ENCODE results near the gene PITPNB.

The PITPNB gene

DNA sequence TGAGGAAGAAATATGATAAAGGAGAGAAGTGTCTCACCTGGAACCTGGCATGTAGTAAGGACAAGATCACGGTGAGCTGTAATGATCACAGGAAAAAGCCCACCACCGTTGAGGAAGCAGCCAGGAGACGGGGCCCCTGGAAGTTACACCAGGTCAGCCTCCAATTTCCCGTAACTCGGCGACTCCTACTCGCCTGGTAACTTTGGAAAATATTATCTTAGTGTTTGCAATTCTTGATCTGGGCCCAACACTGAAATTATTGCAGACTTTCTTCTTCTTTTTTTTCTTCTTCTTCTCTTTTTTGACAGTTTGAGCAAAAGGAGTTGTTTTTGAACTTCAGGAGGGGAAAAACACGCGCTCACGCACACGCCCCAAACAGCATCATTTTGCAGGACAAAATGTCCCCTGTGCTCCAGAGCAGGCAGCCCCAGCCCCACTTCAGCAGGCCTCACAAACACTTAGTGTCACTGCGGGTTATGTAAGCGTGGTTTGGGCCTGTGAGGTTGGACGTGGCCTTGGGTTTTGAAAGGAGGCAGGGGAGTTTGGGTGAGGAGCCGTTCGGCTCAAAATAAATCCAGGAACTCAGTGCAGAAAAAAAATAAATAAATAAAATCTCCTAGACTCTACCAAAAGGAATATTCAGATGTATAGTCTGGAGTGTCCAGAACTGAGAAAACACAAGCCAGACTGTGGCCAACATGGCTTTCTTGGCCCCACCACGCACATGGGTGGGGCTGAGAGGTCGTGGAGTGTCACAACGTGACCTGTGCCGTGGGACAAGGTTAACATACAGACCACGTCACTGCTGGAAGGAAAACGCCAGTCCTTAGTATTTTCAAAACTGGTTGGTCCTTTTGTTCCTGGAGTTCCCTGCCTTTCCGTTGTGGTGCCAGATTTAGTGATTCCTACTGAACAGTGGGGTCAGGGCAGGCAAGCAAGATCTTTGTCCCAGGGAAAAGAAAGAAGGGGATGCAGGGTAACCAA, 91.2 kb downstream of the PITPNB start:
- DNase-seq, result no peak

DNA sequence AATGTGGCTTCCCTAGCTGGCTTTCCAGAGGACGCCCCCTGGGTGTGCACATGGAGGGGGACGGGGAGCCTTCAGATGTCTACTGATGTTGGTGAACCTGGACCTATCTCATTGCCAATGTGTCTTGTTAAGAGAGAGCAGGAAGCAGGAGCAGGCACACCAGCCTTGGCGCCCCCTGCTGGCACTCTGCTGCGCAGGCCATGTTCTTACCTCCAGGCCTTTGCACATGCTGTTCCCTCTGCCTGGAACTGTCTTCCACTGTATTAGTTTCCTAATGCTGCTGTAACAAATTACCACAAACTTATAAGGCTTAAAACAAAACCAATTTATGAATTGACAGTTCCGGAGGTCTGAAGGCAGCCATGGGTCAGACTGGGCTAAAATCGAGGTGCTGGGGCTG, 93.9 kb downstream of the PITPNB start:
- peak in 1 of 2 donors; percentile 47 for DNase-seq

DNA sequence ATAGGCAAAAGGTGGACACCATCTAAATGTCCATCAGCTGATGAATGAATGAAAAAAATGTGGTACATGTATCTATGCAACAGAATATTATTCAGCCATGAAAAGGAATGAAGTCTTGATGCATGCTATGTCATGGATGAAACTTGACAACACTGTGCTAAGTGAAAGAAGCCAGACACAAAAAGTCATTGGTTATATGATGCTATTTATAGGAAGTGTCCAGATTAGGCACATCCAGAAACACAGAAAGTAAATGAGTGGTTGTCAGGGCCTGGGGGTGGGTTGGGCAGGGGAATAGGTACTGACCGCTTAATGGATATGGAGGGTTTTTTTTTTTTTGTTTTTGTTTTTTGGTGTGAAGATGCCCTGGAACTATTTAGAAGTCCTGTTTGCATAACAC, 95.8 kb downstream of the PITPNB start:
- DNase-seq, result no peak

DNA sequence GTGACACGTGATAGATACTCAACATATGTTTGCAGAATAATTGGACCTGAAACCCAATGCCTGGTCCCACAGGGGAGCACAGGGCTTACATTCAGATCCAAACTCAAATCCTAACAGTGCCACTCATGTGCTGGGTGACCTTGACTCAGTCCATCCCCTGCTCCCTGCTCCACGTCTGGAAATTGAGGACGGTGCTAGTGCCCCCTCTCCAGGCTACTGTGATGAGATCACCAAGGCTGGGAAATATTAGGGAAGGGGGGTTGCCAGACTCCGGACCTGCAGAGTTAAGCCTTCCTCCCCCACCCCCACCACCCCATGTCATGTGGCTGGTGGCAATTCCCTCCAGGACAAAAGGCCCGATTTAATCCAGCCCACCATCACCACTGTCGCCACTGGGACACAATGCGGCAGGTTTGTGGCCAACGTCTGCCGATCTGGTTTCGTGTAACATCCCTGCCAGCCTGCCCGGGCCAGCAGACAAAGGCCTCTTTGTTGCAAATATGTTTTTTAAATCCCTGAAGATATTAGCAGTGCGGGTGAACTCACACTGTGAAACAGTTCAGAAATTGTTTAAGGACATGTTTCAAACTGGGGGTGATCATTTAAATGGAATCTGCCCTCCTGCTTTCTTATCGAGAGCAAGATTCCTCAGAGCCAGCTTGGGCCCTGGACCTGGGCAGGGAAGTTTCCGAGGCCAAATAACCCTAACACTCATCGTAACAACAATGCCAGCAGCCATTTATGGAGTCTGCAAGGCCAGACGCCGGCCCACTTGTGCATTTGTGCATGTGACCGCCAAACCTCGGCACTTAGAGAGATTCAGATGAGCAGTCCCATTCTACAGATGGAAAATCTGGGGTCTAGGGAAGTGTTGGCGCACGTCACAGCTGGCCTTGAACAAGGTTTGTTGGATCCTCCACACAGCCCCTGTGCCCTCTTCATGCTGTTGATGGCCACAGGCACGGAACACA, 97.9 kb downstream of the PITPNB start:
- no peak for DNase-seq

DNA sequence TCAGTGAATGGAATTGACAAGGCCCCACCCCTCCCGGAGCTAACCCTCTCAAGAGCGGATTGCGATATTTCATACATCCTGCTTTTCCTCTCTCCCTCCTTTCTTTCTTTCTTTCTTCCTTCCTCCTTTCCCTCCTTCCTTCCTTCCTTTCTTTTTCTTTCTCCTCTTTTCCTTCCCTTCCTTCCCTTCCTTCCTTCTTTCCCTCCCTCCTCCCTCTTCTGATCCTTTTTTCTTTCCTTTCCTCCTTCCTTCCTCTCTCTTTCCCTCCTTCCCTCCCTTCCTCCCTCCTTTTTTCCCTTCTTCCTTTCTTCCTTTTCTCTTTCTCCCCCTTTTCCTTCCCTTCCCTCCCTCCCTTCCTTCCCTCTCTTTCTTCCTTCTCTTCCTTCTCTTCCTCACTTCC, 102.5 kb downstream of the PITPNB start:
- no peak for DNase-seq

DNA sequence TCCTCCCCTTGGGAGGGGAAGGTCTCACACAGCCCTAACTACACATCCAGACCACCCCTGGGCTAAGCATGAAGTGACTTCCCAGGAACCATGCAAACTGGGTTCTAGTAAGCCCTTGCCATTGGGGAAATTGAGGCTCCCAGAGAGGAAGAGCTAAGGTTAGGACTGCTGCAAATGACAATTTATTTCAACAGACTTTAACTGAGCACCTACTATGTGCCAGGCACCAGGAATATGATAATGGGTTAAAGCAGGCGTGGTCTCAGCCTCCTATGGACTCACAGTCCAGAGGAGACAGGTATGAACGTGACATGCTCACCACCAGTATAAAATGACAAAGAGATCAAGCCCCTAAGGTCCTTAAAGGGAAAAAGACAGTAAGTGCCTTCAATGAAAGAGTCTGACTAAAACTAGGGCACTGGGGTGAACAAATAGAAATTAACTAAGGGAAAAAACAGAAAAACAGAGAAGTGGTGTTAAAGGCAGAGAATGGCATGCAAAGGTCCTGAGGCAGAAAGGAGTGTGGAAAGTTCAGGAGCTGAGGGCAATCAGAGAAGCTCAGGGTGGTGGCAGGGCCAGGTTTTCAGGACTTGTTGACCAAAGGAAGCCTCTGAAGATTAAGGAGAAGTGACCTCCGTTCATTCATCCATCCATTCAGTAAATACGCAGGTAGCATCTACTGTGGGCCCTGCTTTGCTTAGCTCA, 103.1 kb downstream of the PITPNB start:
- no peak for DNase-seq

DNA sequence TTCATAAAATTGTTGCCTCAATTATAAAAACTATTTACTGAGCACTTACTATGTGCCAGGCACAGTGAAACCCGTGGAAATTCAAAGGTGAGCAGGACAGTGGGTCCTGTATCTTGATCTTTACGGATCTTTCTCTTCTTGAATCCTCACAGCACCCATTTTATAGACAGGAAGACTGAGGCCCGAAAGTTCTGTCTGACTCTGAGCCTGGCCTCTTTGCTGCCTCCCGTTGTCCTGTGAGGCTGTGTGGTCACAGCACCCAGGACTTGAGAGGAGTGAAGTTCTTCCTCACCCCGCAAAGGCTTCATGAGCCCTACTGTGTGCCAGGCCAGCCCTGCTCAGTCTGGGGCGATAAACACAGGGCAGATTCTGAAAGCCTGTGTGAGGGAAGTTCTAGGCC, 104.1 kb downstream of the PITPNB start:
- DNase-seq, result no peak

DNA sequence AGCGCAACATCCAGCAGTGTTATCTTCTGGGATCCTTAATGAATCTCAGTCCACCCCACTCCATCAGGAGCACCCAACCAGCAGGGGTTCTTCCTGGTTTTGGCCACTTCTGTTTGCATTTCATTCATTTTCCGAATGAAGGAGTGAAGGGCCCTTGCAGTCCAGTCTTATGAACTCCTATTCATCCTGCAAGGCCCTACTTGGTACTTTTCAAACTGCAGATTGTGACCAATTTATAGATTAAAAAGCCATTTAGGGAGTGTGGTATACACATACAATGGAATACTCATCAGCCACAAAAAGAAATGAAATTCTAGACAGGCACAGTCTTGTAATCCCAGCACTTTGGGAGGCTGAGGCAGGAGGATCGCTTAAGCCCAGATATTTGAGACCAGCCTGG, 107.3 kb downstream of the PITPNB start:
- no peak for DNase-seq

DNA sequence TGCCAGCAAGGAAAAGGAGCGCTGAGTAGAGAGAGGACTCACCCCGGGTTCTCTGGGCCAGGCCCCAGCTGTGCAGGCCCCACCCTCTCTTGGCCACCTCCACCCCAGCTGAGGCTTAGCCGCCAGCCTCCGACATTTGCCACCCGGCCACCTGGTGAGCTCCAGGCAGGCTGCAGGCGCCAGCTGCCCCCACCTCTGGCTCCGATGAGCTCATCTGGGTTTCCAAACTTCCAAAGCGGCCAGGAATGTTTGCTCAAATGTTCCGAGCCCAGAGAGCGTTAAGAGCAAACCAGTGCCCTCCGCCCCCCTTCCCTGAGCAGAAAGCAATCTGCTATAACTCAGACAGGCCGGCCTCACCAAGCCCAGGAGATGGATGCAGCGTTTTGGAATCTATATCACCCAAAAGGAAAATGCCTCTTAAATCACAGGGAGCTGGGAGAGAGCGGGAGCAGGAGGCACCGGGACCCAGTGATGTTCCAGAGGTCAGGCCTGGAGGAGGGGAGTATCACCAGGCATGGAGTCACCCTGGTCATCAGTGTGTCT, 108.4 kb downstream of the PITPNB start:
- DNase-seq, result no peak

DNA sequence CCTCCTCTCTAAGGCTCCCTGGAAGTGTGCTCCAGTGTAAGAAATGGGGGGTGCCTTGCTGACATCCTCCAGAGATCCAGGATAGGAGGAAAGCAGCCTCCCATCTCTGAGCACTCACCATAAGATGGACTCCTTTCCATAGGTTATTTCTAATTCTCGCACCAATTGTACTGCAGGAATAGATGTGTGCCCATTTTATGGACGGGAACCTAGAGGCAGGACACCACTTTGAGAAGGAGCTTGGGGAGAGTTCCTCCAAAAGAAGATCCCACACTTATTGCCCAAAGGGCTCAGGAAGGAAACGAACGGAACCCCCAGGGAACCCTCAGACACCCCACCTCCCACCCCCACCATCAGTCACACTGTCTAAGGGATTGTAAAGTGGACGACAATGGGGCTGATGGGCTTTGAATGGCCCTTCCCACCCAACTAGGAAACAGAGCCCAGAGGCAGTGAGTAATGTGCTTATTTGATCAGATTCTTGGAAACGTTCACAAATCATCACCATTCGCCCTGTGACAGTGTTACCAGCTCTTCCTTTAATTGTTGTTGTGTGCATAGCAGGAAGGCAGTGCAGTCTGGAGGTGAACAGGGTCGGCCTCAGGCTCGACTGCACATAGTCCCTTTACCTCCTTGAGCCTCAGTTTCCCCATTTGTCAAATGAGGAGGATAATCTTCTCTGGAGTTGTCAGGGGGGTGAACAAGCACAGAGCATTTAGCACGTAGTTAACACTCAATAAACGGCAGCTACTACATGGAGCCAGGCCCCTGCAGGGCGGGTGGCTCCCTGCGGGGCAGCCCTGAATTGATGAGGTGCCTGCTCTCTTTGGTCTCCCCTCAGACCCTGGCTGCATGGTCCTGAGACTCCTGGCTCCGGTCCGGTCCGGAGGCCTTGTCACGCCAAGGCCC, 109.1 kb downstream of the PITPNB start:
- no peak for DNase-seq

DNA sequence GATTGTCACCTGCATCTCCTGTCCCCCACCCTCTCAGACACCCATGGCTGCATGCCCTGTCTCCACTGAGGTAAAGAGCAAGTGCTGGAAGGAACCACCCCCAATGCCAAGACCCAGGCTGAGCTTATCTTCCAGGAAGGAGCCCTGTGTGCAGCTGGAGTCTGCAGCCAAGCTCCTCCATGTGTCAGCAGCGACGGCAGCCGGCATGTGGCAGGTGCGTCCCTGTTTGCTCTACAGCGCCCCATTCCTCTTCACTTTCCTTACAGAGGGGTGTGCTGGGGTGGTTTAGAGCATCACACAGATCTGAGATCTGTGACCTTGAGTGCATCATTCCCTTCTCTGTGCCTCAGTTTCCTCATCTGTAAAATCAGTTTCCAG, 109.8 kb downstream of the PITPNB start:
- no peak for DNase-seq

DNA sequence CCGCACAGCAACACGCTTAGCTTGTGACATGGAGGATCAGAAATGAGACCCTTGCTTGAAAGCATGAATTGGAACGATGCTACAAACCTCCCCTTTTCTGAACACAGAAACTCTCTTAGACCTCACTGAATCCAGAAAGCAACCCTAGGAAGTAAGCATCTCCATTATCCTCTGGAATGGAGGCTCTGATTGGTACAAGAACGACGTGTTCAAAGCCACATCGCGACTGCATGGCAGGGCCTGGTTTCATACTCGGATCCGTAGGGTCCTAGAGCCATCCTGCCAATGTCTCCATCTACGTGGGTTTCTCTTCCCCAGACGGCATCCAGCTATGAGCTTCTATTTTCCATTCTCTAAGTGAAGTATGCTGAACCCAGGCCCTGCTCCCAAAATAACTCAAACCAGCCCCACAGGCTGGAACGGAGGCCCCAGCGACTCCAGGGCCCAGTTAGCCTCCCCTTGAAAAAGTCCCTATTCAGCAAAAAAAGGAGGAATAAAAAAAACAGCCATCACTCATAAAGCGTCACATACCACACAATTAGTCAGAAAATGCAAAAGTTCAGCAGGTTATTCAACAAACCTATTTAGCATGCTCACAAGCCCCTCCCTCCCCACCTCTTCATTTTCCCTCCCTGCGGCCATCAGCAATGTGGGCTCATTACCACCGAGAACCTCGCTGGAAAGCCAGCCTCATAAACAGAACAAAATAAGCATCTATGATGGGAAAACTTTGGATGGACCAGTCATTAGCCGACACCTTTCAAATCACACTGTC, 110.4 kb downstream of the PITPNB start:
- no peak for DNase-seq

DNA sequence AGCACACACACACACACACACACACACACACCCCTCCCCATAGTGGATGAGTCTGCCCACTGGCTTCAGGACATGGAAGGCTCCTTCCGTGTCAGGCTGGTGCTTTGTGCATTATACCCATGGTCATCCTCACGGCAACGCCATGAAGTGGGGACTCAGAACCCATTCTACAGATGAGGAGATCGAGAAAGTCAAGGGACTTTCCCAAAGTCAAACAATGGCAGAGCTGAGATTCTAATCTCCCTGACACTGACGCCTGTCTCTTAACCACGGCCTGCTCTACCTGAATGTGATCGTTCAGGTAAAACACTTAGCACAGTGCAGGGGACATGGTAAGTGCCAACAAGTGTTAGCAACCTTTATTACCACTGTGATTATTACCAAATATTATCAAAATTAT, 113.2 kb downstream of the PITPNB start:
- DNase-seq, result no peak

DNA sequence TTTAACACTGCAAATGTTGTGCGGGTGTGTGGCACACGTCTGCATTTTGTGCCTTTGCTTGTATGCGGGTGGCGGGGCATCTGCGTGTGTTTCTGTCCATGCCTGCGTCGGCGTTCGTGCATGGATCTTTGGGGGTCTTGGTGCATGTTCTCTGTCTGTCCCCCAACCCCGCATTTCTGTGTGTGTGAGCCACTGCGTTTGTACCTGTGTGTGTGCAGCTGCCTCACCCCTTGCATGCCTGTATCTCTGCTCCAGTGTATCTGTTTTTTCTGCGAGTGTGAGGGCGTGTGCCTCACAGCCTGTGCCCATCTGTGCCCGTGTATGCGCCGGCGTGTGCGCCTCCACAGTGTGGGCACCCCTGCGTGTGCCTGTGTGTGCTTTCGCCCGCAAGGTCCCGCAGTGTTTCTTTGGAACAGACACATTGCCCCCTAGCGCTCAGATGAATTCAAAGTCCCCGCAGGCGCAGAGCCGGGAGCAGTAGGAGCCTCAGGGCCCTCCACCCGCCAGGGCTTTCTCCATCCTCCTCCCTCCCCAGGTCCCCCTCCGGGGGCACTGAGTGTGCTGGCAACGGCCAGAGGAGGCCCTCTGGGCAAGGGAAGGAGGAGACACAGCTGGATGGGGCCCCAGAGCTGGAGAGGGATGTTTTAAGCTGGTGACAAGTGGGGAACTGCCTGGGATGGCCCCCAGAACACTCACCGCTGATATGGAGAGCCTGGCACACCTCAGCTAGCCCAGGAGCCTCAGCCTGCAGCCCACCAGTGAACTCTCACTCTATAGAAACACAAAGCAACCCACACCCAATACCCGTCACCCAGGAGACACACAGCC, 114.4 kb downstream of the PITPNB start:
- DNase-seq, result peak; percentile 53 to 62

DNA sequence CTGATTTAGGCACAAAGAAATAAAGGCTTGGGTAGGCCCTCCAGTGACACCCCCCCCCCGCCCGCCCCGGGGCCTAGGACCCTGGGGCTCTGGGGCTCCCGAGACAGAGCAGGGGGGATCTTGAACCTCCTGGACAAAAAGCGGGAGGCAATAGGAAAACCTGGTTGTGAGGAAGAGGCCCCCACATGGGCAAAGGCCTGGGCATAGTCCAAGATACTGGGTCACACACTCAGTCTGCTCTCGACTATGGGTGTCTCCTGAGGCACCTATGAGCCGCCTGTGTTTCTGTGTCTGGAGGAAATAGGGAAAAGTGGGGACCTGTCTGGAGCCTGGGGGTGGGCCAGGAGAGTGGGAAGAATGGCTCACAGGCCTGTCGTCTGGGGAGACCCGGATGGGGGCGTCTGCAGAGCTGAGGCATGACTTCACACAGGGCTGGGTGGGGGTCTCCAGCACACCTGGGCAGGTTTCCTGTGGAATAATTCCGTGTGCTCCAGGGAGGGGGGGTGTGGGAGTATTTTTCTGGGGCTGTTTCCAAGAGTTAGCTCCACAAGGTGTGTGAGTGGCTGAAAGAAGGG, 115.1 kb downstream of the PITPNB start:
- DNase-seq, result no peak

DNA sequence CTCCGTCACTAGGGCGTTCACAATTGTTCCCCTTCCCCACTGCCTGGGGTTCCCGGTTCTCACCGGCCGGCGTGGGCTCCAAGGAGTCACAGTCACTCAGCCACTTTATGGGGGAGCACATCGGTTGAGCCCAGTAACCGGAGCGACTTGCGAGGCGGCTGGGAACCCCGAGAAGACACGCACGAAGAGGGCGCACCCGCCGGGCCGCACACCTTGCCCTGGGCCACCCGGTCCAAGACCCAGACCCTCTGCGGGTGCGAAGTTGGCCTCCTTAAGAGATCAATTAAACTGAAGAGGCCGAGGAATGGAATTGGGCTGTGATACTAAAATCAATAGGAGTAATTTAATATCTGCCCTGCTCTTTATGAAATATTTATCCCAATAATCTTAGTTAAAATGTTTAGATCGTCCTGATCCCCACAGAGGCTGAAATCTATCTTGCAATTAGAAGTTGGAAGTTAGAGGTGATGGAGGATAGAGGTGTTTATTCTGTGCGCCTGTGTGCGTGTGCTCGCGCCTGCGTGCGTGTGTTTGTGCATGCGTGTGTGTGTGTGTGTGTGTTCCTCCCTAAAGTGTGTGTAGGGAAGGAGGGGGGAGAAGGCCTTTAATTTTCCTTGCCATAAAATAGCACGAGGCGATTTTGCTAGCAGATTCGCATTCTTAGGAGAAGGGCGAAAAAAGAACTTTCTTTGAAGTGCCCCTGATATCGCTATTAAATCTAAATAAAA, 116.5 kb downstream of the PITPNB start:
- no peak for DNase-seq

Measured in stimulated activated CD4-positive, alpha-beta T cell treated with anti-CD3 and anti-CD28 coated beads, Interleukin-2, amount 100 ng/mL, for 24 hours (primary cell).